Fibroblast of gingiva (primary cell): ENCODE measurements around the gene BAK1.

Source experiments
- DNase-seq: peaks from one replicate; pipeline ENCODE4 v3.0.0-alpha.2; 2011; ENCODE audit warnings: low read depth

Gene BAK1

DNA sequence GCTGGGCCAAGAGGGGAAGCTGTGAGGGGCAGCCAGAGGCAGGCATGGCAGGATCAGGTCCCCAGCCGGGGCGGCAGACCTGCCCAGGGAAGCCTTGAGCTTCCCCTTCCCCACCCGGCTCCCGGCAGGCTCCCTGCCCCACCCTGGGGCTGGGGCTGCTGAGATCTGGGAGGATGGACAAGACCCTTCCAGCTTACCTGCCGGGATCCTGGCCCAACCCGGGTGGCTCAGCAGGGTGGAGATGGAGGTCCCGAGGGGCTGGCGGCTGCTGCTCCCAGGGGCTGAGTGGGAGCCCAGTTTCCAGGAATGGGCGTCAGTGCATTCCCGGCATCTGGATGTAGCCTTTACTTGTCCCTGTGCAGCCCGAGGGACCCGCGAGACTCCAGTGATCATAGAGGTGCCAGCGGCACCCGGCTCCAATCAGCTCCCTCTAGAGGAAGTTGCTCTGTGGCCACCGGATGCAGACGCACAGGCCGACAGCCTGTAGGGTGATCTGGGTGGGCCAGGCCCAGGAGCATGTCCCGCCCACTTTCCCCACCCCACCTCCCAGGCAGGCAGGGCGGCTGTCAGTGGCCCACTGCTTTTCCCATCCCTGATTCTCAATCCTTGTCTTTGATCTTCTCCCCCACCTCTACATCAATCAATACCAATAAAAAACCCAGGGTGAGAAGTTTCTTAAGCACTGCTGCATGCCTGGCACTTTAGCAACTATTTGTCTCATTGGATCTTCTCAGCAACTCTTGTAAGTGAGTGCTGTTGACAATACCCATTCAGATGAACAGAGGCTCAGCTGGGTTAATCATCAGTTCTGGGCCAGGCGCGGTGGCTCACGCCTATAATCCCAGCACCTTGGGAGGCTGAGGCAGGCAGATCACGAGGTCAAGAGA, at the start of gene BAK1:
Gene BAK1 (minus strand): TSS at position 449 of the 887 bp plus-strand sequence. CDS start 2,672 bp downstream, outside the sequence.
- peak; percentile 89 for DNase-seq

GRCh38 chr6:33628401-33628964, 48.4 kb upstream of the BAK1 start:
- no peak for DNase-seq

- no peak for DNase-seq
These were observed 47.8 kb upstream of the BAK1 start for GRCh38 chr6:33627876-33628275.

DNA sequence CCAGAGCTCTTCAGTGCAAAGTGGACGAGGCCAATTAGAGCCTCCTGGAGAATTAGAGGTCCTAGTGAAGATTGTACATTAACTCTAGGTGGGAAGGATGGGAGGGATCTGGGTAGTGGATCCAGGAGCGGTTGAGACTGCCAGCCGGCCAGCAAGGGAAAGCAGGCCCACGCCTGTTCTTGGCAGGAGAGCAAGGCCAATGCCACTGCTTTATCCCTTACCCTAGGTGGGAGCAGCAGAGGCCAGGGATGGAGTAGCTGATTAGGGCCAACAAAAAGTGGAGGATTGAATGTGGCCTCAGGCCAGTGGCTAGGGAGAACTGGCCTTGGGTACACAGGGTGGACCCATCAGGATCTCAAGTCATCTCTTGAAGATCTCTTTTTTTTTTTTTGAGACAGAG, 44.8 kb upstream of the BAK1 start:
- no peak for DNase-seq

- no peak for DNase-seq
These were observed 43.9 kb upstream of the BAK1 start for GRCh38 chr6:33623895-33624381.

GRCh38 chr6:33622456-33623431, 42.7 kb upstream of the BAK1 start:
- peak; percentile 24 for DNase-seq

- peak; percentile 35 for DNase-seq
These were observed 41.8 kb upstream of the BAK1 start for GRCh38 chr6:33621711-33622388.

GRCh38 chr6:33620856-33621710, 41.0 kb upstream of the BAK1 start, which contains the start of gene ITPR3:
TSS of gene ITPR3 (plus strand) at chr6:33621322. CDS start at chr6:33621603, 281 bp downstream.
- DNase-seq, result peak; percentile 46

GRCh38 chr6:33620158-33620855, 40.2 kb upstream of the BAK1 start:
- peak; percentile 81 for DNase-seq

DNA sequence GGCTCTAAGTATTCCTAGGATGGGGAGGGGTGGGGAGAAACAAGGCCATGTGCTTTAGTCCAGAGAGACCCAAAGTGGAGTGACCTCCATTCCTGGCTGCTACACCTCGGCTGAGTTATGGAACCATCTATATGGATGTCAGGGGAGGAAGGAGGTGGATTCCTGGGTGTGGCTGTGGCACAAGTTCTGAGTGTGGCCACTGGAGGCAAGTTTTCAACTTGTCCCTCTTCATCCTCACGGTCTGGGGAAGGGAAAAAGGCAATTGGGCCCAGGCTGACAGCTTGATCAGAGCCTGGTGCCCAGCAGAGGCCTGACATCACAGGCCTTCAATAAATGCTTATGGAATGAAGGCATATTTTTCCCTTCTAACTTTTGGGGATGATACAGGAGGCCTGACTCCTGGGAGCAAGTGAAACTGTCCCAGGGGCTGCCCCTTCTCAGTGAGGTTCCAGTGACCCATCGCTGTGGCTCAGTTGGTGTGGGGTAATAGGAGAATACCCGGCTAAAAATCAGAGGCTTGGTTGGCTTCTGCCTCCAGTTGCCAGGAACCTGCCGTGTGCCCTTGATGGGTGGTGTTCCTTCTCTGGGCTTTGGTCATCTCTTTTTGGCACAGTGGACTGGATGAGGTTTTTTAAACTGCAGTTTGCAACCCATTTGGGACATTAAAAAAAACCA, 39.2 kb upstream of the BAK1 start:
- DNase-seq, result no peak

- DNase-seq, result no peak
These were observed 36.8 kb upstream of the BAK1 start for GRCh38 chr6:33616913-33617312.

DNA sequence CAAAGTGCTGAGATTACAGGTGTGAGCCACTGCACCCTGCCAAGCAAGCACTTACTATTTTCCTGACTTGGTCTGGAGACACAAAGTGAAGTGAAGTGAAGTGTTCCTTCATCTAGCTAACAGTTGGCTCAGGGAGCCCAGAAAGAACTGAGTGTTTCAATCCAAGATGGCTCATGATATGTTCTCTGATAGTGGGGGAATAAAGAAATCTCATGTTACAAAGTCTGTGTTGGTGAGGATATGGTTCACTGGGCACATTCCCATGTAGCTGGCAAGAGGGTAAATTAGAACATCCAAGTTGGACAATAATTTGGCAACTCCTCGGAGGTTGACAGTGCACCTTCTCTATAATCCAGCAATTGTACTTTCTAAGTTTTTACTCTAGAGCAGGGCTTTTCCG, 36.0 kb upstream of the BAK1 start:
- DNase-seq, result no peak

DNA sequence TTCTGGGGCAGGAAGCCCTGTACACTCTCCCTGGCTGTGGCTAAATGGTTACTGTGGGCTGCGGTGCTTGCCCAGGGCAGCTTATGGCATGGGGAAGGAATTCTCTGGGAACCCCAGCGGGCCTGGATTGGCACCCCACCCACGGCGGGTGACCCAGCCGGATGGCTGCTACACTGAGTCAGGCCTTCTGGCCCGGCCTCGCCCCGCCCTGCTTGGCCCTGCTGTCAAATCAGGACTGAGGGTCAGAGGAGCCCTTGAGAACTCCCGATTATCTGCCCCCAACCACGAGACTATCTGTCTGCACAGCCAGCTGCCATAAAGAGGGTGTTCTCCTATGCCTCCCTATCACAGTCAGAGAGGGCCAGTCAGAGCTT, 33.7 kb upstream of the BAK1 start:
- DNase-seq, result peak; percentile 87

GRCh38 chr6:33613146-33613794, 33.2 kb upstream of the BAK1 start:
- peak; percentile 74 for DNase-seq

GRCh38 chr6:33610779-33611732, 31.0 kb upstream of the BAK1 start:
- DNase-seq, result no peak

DNA sequence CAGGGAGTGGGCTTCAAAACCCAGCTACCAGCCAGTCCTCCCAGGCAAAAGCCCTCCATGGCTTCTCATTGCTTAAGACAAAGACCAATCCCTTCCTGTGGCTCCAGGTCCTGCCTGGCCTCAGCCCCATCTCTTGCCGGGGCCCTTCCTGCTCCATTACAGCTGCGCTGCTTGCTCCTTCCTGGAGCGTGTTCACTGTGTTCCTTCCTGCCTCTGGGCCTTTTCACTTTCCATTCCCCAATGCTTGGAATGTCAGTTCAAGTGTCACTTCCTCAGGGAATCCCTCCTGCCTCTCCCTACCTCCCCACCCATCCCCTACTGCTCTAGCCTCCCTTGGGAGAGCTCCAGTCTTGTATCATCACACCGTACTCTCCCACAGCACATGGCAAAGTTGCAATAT, 30.0 kb upstream of the BAK1 start:
- no peak for DNase-seq

DNA sequence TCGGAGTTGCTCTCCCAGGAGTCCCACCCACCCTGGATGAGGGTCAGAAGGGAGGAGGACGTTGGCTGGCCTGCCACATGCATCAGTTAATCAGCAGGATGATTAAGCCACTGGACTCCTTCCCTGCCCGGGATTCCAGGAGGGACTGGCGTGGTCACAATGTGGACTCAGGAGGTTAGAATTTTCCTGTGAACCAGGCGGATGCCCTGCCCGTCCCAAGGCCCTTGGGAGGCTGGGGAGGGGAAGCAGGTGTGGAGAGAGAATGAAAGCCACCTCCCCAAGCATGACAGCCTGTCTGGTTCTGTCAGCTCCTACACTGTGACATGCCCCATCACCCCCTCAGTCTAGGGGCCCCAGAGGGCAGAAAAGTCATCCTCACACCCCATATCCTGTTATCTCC, 29.5 kb upstream of the BAK1 start:
- peak; percentile 74 for DNase-seq

GRCh38 chr6:33609019-33609418, 28.9 kb upstream of the BAK1 start:
- no peak for DNase-seq
